PC-9 (cell line): Measurements from ENCODE around the gene IL13.

Source experiments
- CTCF ChIP-seq: fragments of 200-600 bp; sonication (generic); conservative IDR thresholded peaks from 2 replicates; pipeline ENCODE4 v1.6.1; 2017; ENCODE audit warnings: mixed run types, antibody characterized with exemption, mild to moderate bottlenecking, moderate library complexity
- EZH2 ChIP-seq: fragments of 200-600 bp; sonication (generic); IDR thresholded peaks from 2 replicates; pipeline ENCODE4 v1.8.0; 2017; ENCODE audit warnings: antibody characterized with exemption, low read depth

GRCh38 chr5:132653716-132654115, 4.3 kb upstream of the IL13 start:
- TF ChIP-seq CTCF, result no peak
- TF ChIP-seq EZH2, result no peak
